IMR-90 (cell line): Measurements from ENCODE around the gene TSSK3. TPM values are rescaled to one million over a fixed set of nuclear protein-coding genes. Genes with fewer than 3 reads are reported as not detected.
A peak's percentile ranks its signal among the peaks of the same experiment; 100 is the strongest.
"Not testable (repeated sequence)": the region's sequence is repeated elsewhere in the genome, so short reads cannot be mapped to it uniquely, and the experiment has no call there.

Source experiments
- ATAC-seq: fragments of 200-7000 bp; cut with Tn5 transposase; 2 replicates; pipeline ENCODE4 v1.9.1; 2020; ENCODE audit warnings: low read depth, mild to moderate bottlenecking, moderate library complexity
- BruUV-seq: library from RNA; stranded (reverse); fragments of 400-500 nt; replicated peaks from 2 replicates; lab custom pipeline; 2021; lab: Mats Ljungman, UMichigan
- CTCF ChIA-PET: fragments of 300-600 bp; formaldehyde crosslinking; extraction: SDS; loops from one replicate; lab custom pipeline; 2021; ENCODE audit warnings: antibody characterized with exemption; lab: Yijun Ruan, JAX
- POLR2A ChIA-PET: fragments of 300-600 bp; sonication (Branson Sonifier 250); formaldehyde crosslinking; loops from one replicate; lab custom pipeline; 2022; ENCODE audit warnings: antibody characterized with exemption; ENCODE audit not compliant: unreplicated experiment; lab: Charles Lee
- DNase-seq: peaks from one replicate; pipeline ENCODE4 v3.0.0; 2013
- H2AFZ ChIP-seq: replicated peaks from 2 replicates; pipeline ENCODE3; 2013; ENCODE audit warnings: low read length, mild to moderate bottlenecking; ENCODE audit not compliant: poor library complexity
- H2AK5ac ChIP-seq: 2 replicates; pipeline ENCODE4 v1.6.1; 2013; ENCODE audit warnings: low read depth, low read length, inconsistent platforms
- H2AK9ac ChIP-seq: replicated peaks from 2 replicates; pipeline ENCODE3; 2013; ENCODE audit warnings: mild to moderate bottlenecking, low read depth, low read length, moderate library complexity; ENCODE audit not compliant: poor library complexity
- H2BK120ac ChIP-seq: 2 replicates; pipeline ENCODE4 v1.6.1; 2013; ENCODE audit warnings: low read depth, low read length, inconsistent platforms
- H2BK15ac ChIP-seq: 3 replicates; pipeline ENCODE4 v1.6.1; 2013; ENCODE audit warnings: low read depth, low read length, inconsistent platforms
- H2BK20ac ChIP-seq: 2 replicates; pipeline ENCODE4 v1.6.1; 2013; ENCODE audit warnings: low read depth, mild to moderate bottlenecking, inconsistent platforms, low read length, moderate library complexity
- H2BK5ac ChIP-seq: 2 replicates; pipeline ENCODE4 v1.6.1; 2013; ENCODE audit warnings: mild to moderate bottlenecking, low read depth, low read length, inconsistent platforms; ENCODE audit not compliant: poor library complexity, severe bottlenecking
- H3K14ac ChIP-seq: replicated peaks from 2 replicates; pipeline ENCODE4 v1.6.1; 2013; ENCODE audit warnings: low read depth, low read length, inconsistent platforms
- H3K18ac ChIP-seq: 2 replicates; pipeline ENCODE4 v1.6.1; 2013; ENCODE audit warnings: low read depth, low read length, control low read depth
- H3K23ac ChIP-seq: 2 replicates; pipeline ENCODE4 v1.6.1; 2013; ENCODE audit warnings: low read depth, low read length, inconsistent platforms
- H3K27ac ChIP-seq: 2 replicates; pipeline ENCODE4 v1.5.1; 2013; ENCODE audit warnings: mild to moderate bottlenecking, control low read depth, low read length; ENCODE audit not compliant: insufficient read depth
- H3K27me3 ChIP-seq: 2 replicates; pipeline ENCODE4 v1.6.1; 2013; ENCODE audit warnings: low read length; ENCODE audit not compliant: control insufficient read depth, insufficient read depth
- H3K36me3 ChIP-seq: 2 replicates; pipeline ENCODE4 v1.6.1; 2013; ENCODE audit warnings: low read length, mixed read lengths; ENCODE audit not compliant: control insufficient read depth, insufficient read depth
- H3K4ac ChIP-seq: 2 replicates; pipeline ENCODE4 v1.6.1; 2013; ENCODE audit warnings: low read depth, low read length, inconsistent platforms
- H3K4me1 ChIP-seq: 2 replicates; pipeline ENCODE4 v1.6.1; 2013; ENCODE audit warnings: low read length, mixed read lengths; ENCODE audit not compliant: control insufficient read depth, insufficient read depth
- H3K4me2 ChIP-seq: 2 replicates; pipeline ENCODE4 v1.6.1; 2013; ENCODE audit warnings: low read depth, mild to moderate bottlenecking, control low read depth, low read length, moderate library complexity
- H3K4me3 ChIP-seq: 2 replicates; pipeline ENCODE4 v1.5.1; 2013; ENCODE audit warnings: low read depth, mild to moderate bottlenecking, control low read depth, low read length, moderate library complexity; ENCODE audit not compliant: insufficient read depth
- H3K56ac ChIP-seq: 2 replicates; pipeline ENCODE4 v1.6.1; 2013; ENCODE audit warnings: low read length, inconsistent platforms; ENCODE audit not compliant: insufficient read depth; ENCODE audit errors: extremely low read depth
- H3K79me1 ChIP-seq, 2 experiments: 2 replicates each; pipeline ENCODE4 v1.6.1; 2013; ENCODE audit warnings: low read length in 2 of 2, inconsistent platforms in 1 of 2, low read depth in 1 of 2
- H3K9ac ChIP-seq: 2 replicates; pipeline ENCODE4 v1.6.1; 2013; ENCODE audit warnings: low read depth, low read length, control low read depth
- H3K9me1 ChIP-seq: 2 replicates; pipeline ENCODE4 v1.6.1; 2013; ENCODE audit warnings: low read length, inconsistent platforms; ENCODE audit not compliant: insufficient read depth
- H3K9me3 ChIP-seq: 2 replicates; pipeline ENCODE4 v1.6.1; 2013; ENCODE audit warnings: low read length; ENCODE audit not compliant: control insufficient read depth, insufficient read depth
- H4K20me1 ChIP-seq: 2 replicates; pipeline ENCODE4 v1.6.1; 2013; ENCODE audit warnings: low read length, inconsistent platforms; ENCODE audit not compliant: insufficient read depth
- H4K5ac ChIP-seq: 2 replicates; pipeline ENCODE4 v1.6.1; 2013; ENCODE audit warnings: mild to moderate bottlenecking, low read depth, low read length, control low read depth
- H4K8ac ChIP-seq, 2 experiments: 2 replicates each; pipeline ENCODE4 v1.6.1; 2013; ENCODE audit warnings: low read depth in 2 of 2, low read length in 2 of 2, control low read depth in 1 of 2, inconsistent platforms in 1 of 2
- H4K91ac ChIP-seq: 2 replicates; pipeline ENCODE4 v1.6.1; 2013; ENCODE audit warnings: low read depth, low read length, inconsistent platforms; ENCODE audit not compliant: insufficient read depth
- MXI1 ChIP-seq: IDR thresholded peaks from 2 replicates; pipeline ENCODE4 v1.6.1; 2012; ENCODE audit warnings: low read depth, mild to moderate bottlenecking, low read length, moderate library complexity, borderline replicate concordance
- SMC3 ChIP-seq: fragments of 150-350 bp; IDR thresholded peaks from 2 replicates; pipeline ENCODE4 v1.6.1; 2016; ENCODE audit warnings: low read depth, mild to moderate bottlenecking, antibody characterized with exemption, low read length, moderate library complexity
- WGBS, 2 experiments: methylation state at CpG; one replicate each; pipeline versions ENCODE4 v1.1.5 to v1.1.7; 2013; ENCODE audit warnings: missing lambda C conversion rate in 2 of 2; ENCODE audit not compliant: insufficient read length in 1 of 2; ENCODE audit errors: extremely low coverage in 2 of 2; 5-methylcytosine and 5-hydroxymethylcytosine counted together
- dilution Hi-C: fragments of 300-500 bp; cut with HindIII; formaldehyde crosslinking; loops from one replicate; pipeline ENCODE4 v1.14.3; 2018; ENCODE audit warnings: low sequenced_read_pairs; ENCODE audit not compliant: unreplicated experiment
- in situ Hi-C: fragments of 300-500 bp; cut with MboI; formaldehyde crosslinking; loops from 3 replicates; pipeline ENCODE4 v1.14.3; 2019; ENCODE audit warnings: low sequenced_read_pairs, inconsistent platforms, mixed read lengths
- intact Hi-C: fragments of 100-400 bp; cut with micrococcal nuclease; formaldehyde crosslinking; loops from 2 replicates; pipeline ENCODE4 v1.10.0; 2022
- polyA plus RNA-seq, 3 experiments: library from polyadenylated mRNA; depleted of rRNA; stranded (reverse); fragments of >200 nt; gene quantifications; 2 replicates each; pipeline ENCODE4 v1.2.3, GENCODE V29; 2012; ENCODE audit warnings: low replicate concordance in 1 of 3
- total RNA-seq: library from RNA; depleted of rRNA; stranded (reverse); fragments of >200 nt; gene quantifications from 2 replicates; pipeline ENCODE4 v1.2.3, GENCODE V29; 2012

The TSSK3 gene
- total and polyA plus RNA-seq, 2 of the 4 experiments (the other 2 are of a cell fraction): 0.96 TPM; not detected in 1

- peak; percentile 54; the same call in 1 of the 2 replicates for TF ChIP-seq MXI1
- no peak for TF ChIP-seq SMC3
- dilution Hi-C loops (no loop called here), intact Hi-C loops (loop anchor here (1.0 to 5.0 kb wide), 2 partner anchors 58 to 180 kb away; partner anchors contain the start of gene MARCKSL1), in situ Hi-C loops (no loop called here)
- H3K36me3 ChIP-seq: peaks cover 10% of the 10 kb centered on the region
- H3K27me3 ChIP-seq: no peaks in the 10 kb centered on the region
- H3K79me1 ChIP-seq: peaks cover 26 to 48% of the 10 kb centered on the region in 2 experiments
- H2BK15ac ChIP-seq: peak overlapping the region; percentile 16; the same call in 1 of the 3 replicates
- peak overlapping the region; percentile 58 for H4K5ac ChIP-seq
- H4K8ac ChIP-seq: peak overlapping the region; percentile 52 to 87; a peak in 3 of 4 replicates
- ChIA-PET POLR2A (interaction anchor here (0.6 kb wide), 2 partner anchors 59 to 333 kb away, joined by 3 to 7 read pairs; partner anchors contain the start of gene MARCKSL1), CTCF (interaction anchor here (0.6 to 1.3 kb wide), 4 partner anchors 16 to 179 kb away, joined by 4 to 10 read pairs (median 4); no protein-coding TSS in a partner anchor)
- ATAC-seq: peak; percentile 1; the same call in 1 of the 2 replicates
- H4K20me1 ChIP-seq: peaks cover 3% of the 10 kb centered on the region; the same call in 1 of the 2 replicates
- peak overlapping the region; percentile 51 for H2BK120ac ChIP-seq
- H3K9me1 ChIP-seq: peaks cover 8% of the 10 kb centered on the region; the same call in 1 of the 2 replicates
- H3K4me2 ChIP-seq: peak overlapping the region; percentile 90
- no peak overlapping the region for H2BK20ac ChIP-seq
- peak overlapping the region; percentile 78 for H4K91ac ChIP-seq
- peak overlapping the region; percentile 75 for H3K23ac ChIP-seq
- H2AFZ ChIP-seq: peak overlapping the region; percentile 94
- peak overlapping the region; percentile 90 for H3K14ac ChIP-seq
- H2AK9ac ChIP-seq: peak overlapping the region; percentile 80
- H2AK5ac ChIP-seq: peak overlapping the region; percentile 67; the same call in 1 of the 2 replicates
- no peaks in the 10 kb centered on the region for H3K9me3 ChIP-seq
- peak overlapping the region; percentile 45; the same call in 1 of the 2 replicates for H3K56ac ChIP-seq
- BruUV-seq: no TSS peak
- peak overlapping the region; percentile 45 for H3K27ac ChIP-seq
- peaks cover 4% of the 10 kb centered on the region for H3K4me1 ChIP-seq
- peak overlapping the region; percentile 50 for H3K4me3 ChIP-seq
- H2BK5ac ChIP-seq: peak overlapping the region; percentile 72
- WGBS, 2 experiments: 0% methylated on average over 4 of the region's 14 CpGs; no CpG with 5 or more reads in 1 of the 2 experiments
- H3K4ac ChIP-seq: peak overlapping the region; percentile 56
- DNase-seq: peak; percentile 25
- peak overlapping the region; percentile 82 for H3K9ac ChIP-seq
- peak overlapping the region; percentile 3 for H3K18ac ChIP-seq
Measured at GRCh38 chr1:32394890-32395432, 32.6 kb downstream of the TSSK3 start.

GRCh38 chr1:32396524-32396923, 34.2 kb downstream of the TSSK3 start:
- in situ Hi-C loops, H2AK9ac ChIP-seq, H3K9me3 ChIP-seq, H3K4me3 ChIP-seq, H3K14ac ChIP-seq, H2BK15ac ChIP-seq, H2BK5ac ChIP-seq, H2AFZ ChIP-seq, H4K8ac ChIP-seq, H3K4ac ChIP-seq, H4K20me1 ChIP-seq, H4K91ac ChIP-seq, H3K27me3 ChIP-seq, H3K27ac ChIP-seq, ATAC-seq, H2AK5ac ChIP-seq, H3K23ac ChIP-seq, H3K4me2 ChIP-seq, H3K18ac ChIP-seq, H3K56ac ChIP-seq, intact Hi-C loops, POLR2A ChIA-PET, dilution Hi-C loops, CTCF ChIA-PET, H2BK20ac ChIP-seq, H3K9me1 ChIP-seq, H4K5ac ChIP-seq, H3K9ac ChIP-seq, DNase-seq, H3K4me1 ChIP-seq, H3K36me3 ChIP-seq, H2BK120ac ChIP-seq, BruUV-seq: not testable (repeated sequence)
- no CpG with 5 or more reads among the region's 5 CpGs for WGBS, 2 experiments
- peaks cover 10 to 33% of the 10 kb centered on the region in 2 experiments for H3K79me1 ChIP-seq
